Mesenchymal stem cell (in vitro differentiated cells and primary cell): Measurements from ENCODE around the gene PYGM.

Source experiments
- DNase-seq: peaks from one replicate; pipeline ENCODE4 v3.0.0-alpha.2; 2013
- H2AFZ ChIP-seq: one replicate; pipeline ENCODE4 v1.6.1; 2013; ENCODE audit warnings: low read depth, mild to moderate bottlenecking, control low read depth, inconsistent platforms, low read length, moderate library complexity
- H2AK5ac ChIP-seq: 2 replicates; pipeline ENCODE4 v1.6.1; 2013; ENCODE audit warnings: low read length, moderate library complexity, mild to moderate bottlenecking, inconsistent platforms; ENCODE audit not compliant: severe bottlenecking
- H2BK120ac ChIP-seq: one replicate; pipeline ENCODE4 v1.6.1; 2013; ENCODE audit warnings: low read depth, mild to moderate bottlenecking, inconsistent platforms, low read length, moderate library complexity
- H2BK12ac ChIP-seq, 2 experiments: one replicate each; pipeline ENCODE4 v1.6.1; 2013; ENCODE audit warnings: inconsistent platforms in 2 of 2, low read length in 2 of 2, mild to moderate bottlenecking in 2 of 2, moderate library complexity in 2 of 2, control low read depth in 1 of 2
- H2BK15ac ChIP-seq: one replicate; pipeline ENCODE4 v1.6.1; 2013; ENCODE audit warnings: mild to moderate bottlenecking, low read depth, inconsistent platforms; ENCODE audit not compliant: poor library complexity, severe bottlenecking
- H2BK5ac ChIP-seq: 2 replicates; pipeline ENCODE4 v1.6.1; 2013; ENCODE audit warnings: low read depth, mild to moderate bottlenecking, low read length, control low read depth, inconsistent platforms; ENCODE audit not compliant: poor library complexity, severe bottlenecking
- H3K14ac ChIP-seq, 2 experiments: one replicate each; pipeline ENCODE4 v1.6.1; 2013; ENCODE audit warnings: inconsistent platforms in 2 of 2, low read length in 2 of 2, control low read depth in 1 of 2, mild to moderate bottlenecking in 1 of 2, moderate library complexity in 1 of 2
- H3K18ac ChIP-seq, 2 experiments: one replicate each; pipeline ENCODE4 v1.6.1; 2013; ENCODE audit warnings: inconsistent platforms in 2 of 2, low read length in 2 of 2, control low read depth in 1 of 2, low read depth in 1 of 2, mild to moderate bottlenecking in 1 of 2
- H3K23ac ChIP-seq, 2 experiments: one replicate each; pipeline ENCODE4 v1.6.1; 2013; ENCODE audit warnings: inconsistent platforms in 2 of 2, low read length in 2 of 2, mild to moderate bottlenecking in 2 of 2, moderate library complexity in 2 of 2, control low read depth in 1 of 2
- H3K27ac ChIP-seq: 2 replicates; pipeline ENCODE4 v1.5.1; 2013; ENCODE audit warnings: mild to moderate bottlenecking, moderate library complexity, low read length, control low read depth, inconsistent platforms; ENCODE audit not compliant: poor library complexity, severe bottlenecking
- H3K27me3 ChIP-seq, 2 experiments: 2 replicates each; pipeline versions ENCODE4 v1.6.1 to v1.7.0; 2013; ENCODE audit warnings: low read length in 2 of 2, mild to moderate bottlenecking in 2 of 2, moderate library complexity in 2 of 2, control low read depth in 1 of 2, inconsistent platforms in 1 of 2; ENCODE audit not compliant: control insufficient read depth in 1 of 2, insufficient read depth in 1 of 2
- H3K36me3 ChIP-seq, 2 experiments: 2 replicates each; pipeline versions ENCODE4 v1.6.1 to v1.7.0; 2013; ENCODE audit warnings: low read length in 2 of 2, control low read depth in 1 of 2, inconsistent platforms in 1 of 2, low read depth in 1 of 2, mild to moderate bottlenecking in 1 of 2; ENCODE audit not compliant: insufficient read depth in 2 of 2, control insufficient read depth in 1 of 2
- H3K4ac ChIP-seq, 2 experiments: one replicate each; pipeline ENCODE4 v1.6.1; 2013; ENCODE audit warnings: inconsistent platforms in 2 of 2, low read length in 2 of 2, mild to moderate bottlenecking in 2 of 2, moderate library complexity in 2 of 2, control low read depth in 1 of 2, low read depth in 1 of 2
- H3K4me1 ChIP-seq: 2 replicates; pipeline ENCODE4 v1.6.1; 2013; ENCODE audit warnings: low read depth, low read length, control low read depth; ENCODE audit not compliant: control insufficient read depth, insufficient read depth
- H3K4me2 ChIP-seq: 2 replicates; pipeline ENCODE4 v1.6.1; 2013; ENCODE audit warnings: low read length, mild to moderate bottlenecking, inconsistent platforms; ENCODE audit not compliant: poor library complexity, severe bottlenecking
- H3K4me3 ChIP-seq, 2 experiments: 2 replicates each; pipeline versions ENCODE4 v1.5.1 to v1.7.0; 2013; ENCODE audit warnings: low read length in 2 of 2, mild to moderate bottlenecking in 2 of 2, control low read depth in 1 of 2, low read depth in 1 of 2; ENCODE audit not compliant: insufficient read depth in 1 of 2
- H3K79me1 ChIP-seq: replicated peaks from 2 replicates; pipeline ENCODE4 v1.6.1; 2013; ENCODE audit warnings: mild to moderate bottlenecking, control low read depth, low read length, inconsistent platforms; ENCODE audit not compliant: poor library complexity, severe bottlenecking
- H3K9ac ChIP-seq: 2 replicates; pipeline ENCODE4 v1.7.0; 2013; ENCODE audit warnings: mild to moderate bottlenecking, low read length, moderate library complexity
- H3K9me3 ChIP-seq: 2 replicates; pipeline ENCODE4 v1.7.0; 2013; ENCODE audit warnings: mild to moderate bottlenecking, low read length; ENCODE audit not compliant: control insufficient read depth
- H4K8ac ChIP-seq: one replicate; pipeline ENCODE4 v1.6.1; 2013; ENCODE audit warnings: inconsistent platforms, mild to moderate bottlenecking, low read length, moderate library complexity
- H4K91ac ChIP-seq: one replicate; pipeline ENCODE4 v1.6.1; 2013; ENCODE audit warnings: mild to moderate bottlenecking, low read length, inconsistent platforms
- WGBS: methylation state at CpG from one replicate; pipeline ENCODE4 v1.1.7; 2013; ENCODE audit warnings: mixed read lengths; 5-methylcytosine and 5-hydroxymethylcytosine counted together

Gene PYGM

GRCh38 chr11:64758330-64759079 is 1.3 kb downstream of the PYGM start:
- Histone ChIP-seq H3K18ac (no peak overlapping the region), H4K8ac (no peak overlapping the region), H3K9ac (no peak overlapping the region), H3K23ac (no peak overlapping the region), H3K4me1 (peaks cover 45% of the 10 kb centered on the region), H3K79me1 (peaks cover 2% of the 10 kb centered on the region), H3K9me3 (no peaks in the 10 kb centered on the region), H2BK120ac (no peak overlapping the region), H3K14ac (no peak overlapping the region), H2AK5ac (no peak overlapping the region), H3K27me3 (no peaks in the 10 kb centered on the region), H2BK12ac (no peak overlapping the region), H3K4me3 (no peak overlapping the region), H3K27ac (no peak overlapping the region), H2BK5ac (no peak overlapping the region), H3K4ac (no peak overlapping the region), H3K4me2 (no peak overlapping the region), H4K91ac (no peak overlapping the region), H3K36me3 (peaks cover 15 to 27% of the 10 kb centered on the region in 2 experiments), H2AFZ (no peak overlapping the region), H2BK15ac (no peak overlapping the region)
- WGBS, result 94% methylated on average over 11 of the region's 15 CpGs
- DNase-seq, result no peak

- Histone ChIP-seq H3K4ac (no peak overlapping the region), H3K4me1 (peaks cover 38% of the 10 kb centered on the region), H4K91ac (peak overlapping the region; percentile 0), H2AFZ (no peak overlapping the region), H2BK15ac (no peak overlapping the region), H3K14ac (no peak overlapping the region), H3K23ac (no peak overlapping the region), H3K9me3 (no peaks in the 10 kb centered on the region), H3K79me1 (peaks cover 2% of the 10 kb centered on the region), H3K36me3 (peaks cover 7 to 24% of the 10 kb centered on the region in 2 experiments), H3K18ac (no peak overlapping the region), H3K4me2 (no peak overlapping the region), H2BK12ac (no peak overlapping the region), H2AK5ac (no peak overlapping the region), H2BK5ac (no peak overlapping the region), H2BK120ac (no peak overlapping the region), H3K9ac (no peak overlapping the region), H3K27me3 (no peaks in the 10 kb centered on the region), H3K27ac (no peak overlapping the region), H4K8ac (no peak overlapping the region), H3K4me3 (peak overlapping the region in 1 of 2 experiments; percentile 9)
- WGBS, result 90% methylated on average over 17 of the region's 19 CpGs
- no peak for DNase-seq
Observed at GRCh38 chr11:64757549-64758329, 2.0 kb downstream of the PYGM start.

- H2AK5ac ChIP-seq, result no peak overlapping the region
- no peak overlapping the region for H2BK15ac ChIP-seq
- H3K9me3 ChIP-seq, result no peaks in the 10 kb centered on the region
- H3K79me1 ChIP-seq, result no peaks in the 10 kb centered on the region
- no peak overlapping the region for H3K23ac ChIP-seq
- DNase-seq, result no peak
- no peak overlapping the region for H2BK5ac ChIP-seq
- 85% methylated on average over 12 of the region's 13 CpGs for WGBS
- H2AFZ ChIP-seq, result no peak overlapping the region
- H3K4ac ChIP-seq, result no peak overlapping the region
- no peak overlapping the region for H4K91ac ChIP-seq
- H3K9ac ChIP-seq, result no peak overlapping the region
- H3K4me2 ChIP-seq, result no peak overlapping the region
- H2BK120ac ChIP-seq, result no peak overlapping the region
- H3K4me1 ChIP-seq, result peaks cover 26% of the 10 kb centered on the region
- no peak overlapping the region for H3K27ac ChIP-seq
- no peak overlapping the region for H3K14ac ChIP-seq
- H3K36me3 ChIP-seq, result peaks cover 0 to 14% of the 10 kb centered on the region in 2 experiments
- no peaks in the 10 kb centered on the region for H3K27me3 ChIP-seq
- no peak overlapping the region for H3K18ac ChIP-seq
- no peak overlapping the region for H4K8ac ChIP-seq
- no peak overlapping the region for H3K4me3 ChIP-seq
- H2BK12ac ChIP-seq, result no peak overlapping the region
Observed at GRCh38 chr11:64755681-64756361, 4.0 kb downstream of the PYGM start.
